ENCODE results near the gene SKIC2.
A peak's percentile ranks its signal among the peaks of the same experiment; 100 is the strongest.

Gene SKIC2

GRCh38 chr6:31971993-31972708 is 13.2 kb downstream of the SKIC2 start, which contains the start of gene DXO (continued):
- TF ChIP-seq KLF1 (tag by site-specific recombination; IDR thresholded peaks at IDR 0.05) (peak; percentile 75), ZNF521 (tag by site-specific recombination; IDR thresholded peaks at IDR 0.05) (no peak), GLIS1 (tag by site-specific recombination; IDR thresholded peaks at IDR 0.05) (peak; percentile 82), ZNF658 (tag by site-specific recombination; IDR thresholded peaks at IDR 0.05) (no peak), ZXDB (tag by site-specific recombination; IDR thresholded peaks at IDR 0.05) (peak; percentile 98), ZNF121 (tag by site-specific recombination; IDR thresholded peaks at IDR 0.05) (peak; percentile 36; the same call in 1 of the 2 replicates), ZNF174 (tag by site-specific recombination; IDR thresholded peaks at IDR 0.05) (no peak), ZNF704 (tag by site-specific recombination; IDR thresholded peaks at IDR 0.05) (no peak), ZBTB6 (tag by site-specific recombination; IDR thresholded peaks at IDR 0.05) (no peak; the same call in none of the 2 replicates), PBX3 (CRISPR knock-in tag; IDR thresholded peaks at IDR 0.05) (no peak), REPIN1 (tag by site-specific recombination; IDR thresholded peaks at IDR 0.05; ENCODE audit: low read depth) (no peak), KLF17 (tag by site-specific recombination; IDR thresholded peaks at IDR 0.05) (peak; percentile 98), PRDM10 (tag by site-specific recombination; IDR thresholded peaks at IDR 0.05) (peak; percentile 95), HOXA7 (CRISPR knock-in tag; IDR thresholded peaks at IDR 0.05; ENCODE audit: borderline replicate concordance) (no peak), SP2 (tag by site-specific recombination; IDR thresholded peaks at IDR 0.05) (peak; percentile 99), ZNF37A (tag by site-specific recombination; IDR thresholded peaks at IDR 0.05) (no peak), ZNF114 (tag by site-specific recombination; IDR thresholded peaks at IDR 0.05) (no peak), PRDM2 (tag by site-specific recombination; IDR thresholded peaks at IDR 0.05; ENCODE audit: borderline replicate concordance) (no peak), ZBTB10 (tag by site-specific recombination; IDR thresholded peaks at IDR 0.05) (peak; percentile 99), ZEB2 (tag by site-specific recombination; IDR thresholded peaks at IDR 0.05) (peak; percentile 98), TRIM28 (IDR thresholded peaks at IDR 0.05; ENCODE audit: borderline replicate concordance, low read length) (peak; percentile 54; the same call in 1 of the 2 replicates), RBAK (tag by site-specific recombination; IDR thresholded peaks at IDR 0.05) (no peak)

Measured in HEK293 (cell line).